GM21786 (cell line): ENCODE results near the gene APOA1.
"Not testable (repeated sequence)": the region's sequence is repeated elsewhere in the genome, so short reads cannot be mapped to it uniquely, and the experiment has no call there.

Experiments used
- ATAC-seq: cut with Tn5 transposase; IDR thresholded peaks from one replicate; pipeline ENCODE4 v1.9.1; 2021; ENCODE audit not compliant: unreplicated experiment

Gene APOA1

GRCh38 chr11:116835042-116835772, 2.2 kb downstream of the APOA1 start:
- ATAC-seq = peak; percentile 6

GRCh38 chr11:116834535-116835041, 2.8 kb downstream of the APOA1 start:
- not testable (repeated sequence) for ATAC-seq

GRCh38 chr11:116833816-116834534, 3.4 kb downstream of the APOA1 start:
- no peak for ATAC-seq

- no peak for ATAC-seq
Measured at GRCh38 chr11:116833491-116833815, 4.0 kb downstream of the APOA1 start.

- ATAC-seq = no peak
Measured at GRCh38 chr11:116832350-116833290, 4.8 kb downstream of the APOA1 start.

GRCh38 chr11:116831790-116832349, 5.6 kb downstream of the APOA1 start:
- ATAC-seq = no peak

- no peak for ATAC-seq
Measured at GRCh38 chr11:116830184-116830912, 7.1 kb downstream of the APOA1 start.

DNA sequence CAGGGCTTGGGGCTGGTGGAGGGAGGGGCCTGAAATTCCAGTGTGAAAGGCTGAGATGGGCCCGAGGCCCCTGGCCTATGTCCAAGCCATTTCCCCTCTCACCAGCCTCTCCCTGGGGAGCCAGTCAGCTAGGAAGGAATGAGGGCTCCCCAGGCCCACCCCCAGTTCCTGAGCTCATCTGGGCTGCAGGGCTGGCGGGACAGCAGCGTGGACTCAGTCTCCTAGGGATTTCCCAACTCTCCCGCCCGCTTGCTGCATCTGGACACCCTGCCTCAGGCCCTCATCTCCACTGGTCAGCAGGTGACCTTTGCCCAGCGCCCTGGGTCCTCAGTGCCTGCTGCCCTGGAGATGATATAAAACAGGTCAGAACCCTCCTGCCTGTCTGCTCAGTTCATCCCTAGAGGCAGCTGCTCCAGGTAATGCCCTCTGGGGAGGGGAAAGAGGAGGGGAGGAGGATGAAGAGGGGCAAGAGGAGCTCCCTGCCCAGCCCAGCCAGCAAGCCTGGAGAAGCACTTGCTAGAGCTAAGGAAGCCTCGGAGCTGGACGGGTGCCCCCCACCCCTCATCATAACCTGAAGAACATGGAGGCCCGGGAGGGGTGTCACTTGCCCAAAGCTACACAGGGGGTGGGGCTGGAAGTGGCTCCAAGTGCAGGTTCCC, 7.8 kb downstream of the APOA1 start, which contains the start of gene APOC3:
TSS of gene APOC3 (plus strand) at position 383 of the 659 bp plus-strand sequence. CDS start 676 bp downstream, outside the sequence.
- ATAC-seq = no peak

- no peak for ATAC-seq
Measured at GRCh38 chr11:116828632-116829524, 8.5 kb downstream of the APOA1 start.

- no peak for ATAC-seq
Measured at GRCh38 chr11:116827461-116827860, 10.0 kb downstream of the APOA1 start.

DNA sequence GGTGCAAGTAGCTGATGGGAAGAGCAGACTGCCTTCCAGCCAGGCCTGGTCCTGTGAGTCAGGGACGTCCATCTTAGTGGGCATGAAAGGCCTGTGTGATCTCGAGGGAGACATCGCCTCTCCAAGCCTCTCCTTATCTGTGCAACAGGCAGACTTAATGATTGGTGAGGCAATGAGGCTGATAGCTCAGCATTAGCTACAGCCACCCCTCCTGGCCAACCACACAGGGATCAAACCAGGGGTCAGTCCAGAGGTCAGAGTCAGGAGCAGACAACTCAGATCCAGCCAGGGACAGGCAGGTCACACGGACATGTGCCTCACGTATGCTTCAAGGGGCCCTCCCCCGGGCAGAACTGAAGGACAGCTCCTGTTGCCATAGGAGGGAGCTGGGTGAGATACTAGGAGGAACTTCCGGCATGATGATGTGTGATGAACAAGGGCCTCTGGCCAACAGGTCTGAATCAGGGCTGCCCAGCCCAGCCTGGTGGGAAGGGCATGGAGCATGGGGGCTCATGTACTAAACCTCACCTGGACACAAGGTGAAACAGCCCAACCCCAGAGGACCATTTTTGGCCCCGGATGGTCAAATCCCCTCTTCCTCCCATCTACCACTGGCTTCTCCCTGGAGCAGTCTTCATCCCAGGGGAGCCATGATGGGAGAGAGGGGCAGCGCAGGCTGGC, 10.5 kb downstream of the APOA1 start:
- ATAC-seq = no peak

DNA sequence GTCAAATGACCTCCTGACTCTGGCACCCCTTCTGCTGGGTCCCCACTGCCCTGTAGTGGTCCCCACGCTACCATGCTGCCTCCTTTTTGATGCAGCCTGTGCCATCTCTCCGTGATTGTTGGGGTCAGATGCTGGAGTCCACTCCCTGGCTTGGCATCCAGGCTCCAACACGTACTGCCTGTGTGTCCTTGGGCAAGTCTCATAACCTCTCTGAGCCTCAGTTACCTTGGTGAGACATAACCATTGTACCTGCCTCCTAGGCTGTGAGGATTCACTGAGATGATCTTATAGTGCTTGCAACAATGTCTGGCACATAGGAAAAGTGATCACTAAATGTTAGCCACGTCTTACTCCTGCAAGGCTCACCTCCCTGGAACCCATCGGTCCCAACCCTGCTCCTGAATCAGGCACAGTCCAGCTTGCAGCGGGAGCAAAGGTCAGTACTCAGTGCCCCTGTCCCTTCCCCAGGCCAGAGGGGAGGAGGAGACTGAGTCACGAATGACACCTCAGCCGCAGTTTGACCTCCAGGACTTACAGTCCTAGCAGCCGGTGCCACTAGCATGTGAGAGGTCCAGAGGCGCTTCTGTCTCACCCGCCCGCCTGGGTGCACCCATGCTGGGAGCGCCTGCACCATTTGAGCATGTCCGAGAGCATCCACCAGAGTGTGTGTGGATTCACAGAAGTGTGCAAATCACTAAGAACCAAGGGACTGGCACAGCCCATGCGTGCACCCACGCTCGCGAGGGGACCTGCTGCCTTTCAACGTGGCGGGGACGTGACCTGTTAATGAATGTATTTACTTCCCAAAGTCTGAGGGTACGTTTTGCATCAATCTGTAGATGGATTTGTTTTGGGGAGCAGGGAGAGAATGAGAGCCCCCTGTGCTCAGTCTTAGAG, 11.3 kb downstream of the APOA1 start:
- ATAC-seq = no peak

- ATAC-seq = no peak
Measured at GRCh38 chr11:116825434-116825833, 12.0 kb downstream of the APOA1 start.

DNA sequence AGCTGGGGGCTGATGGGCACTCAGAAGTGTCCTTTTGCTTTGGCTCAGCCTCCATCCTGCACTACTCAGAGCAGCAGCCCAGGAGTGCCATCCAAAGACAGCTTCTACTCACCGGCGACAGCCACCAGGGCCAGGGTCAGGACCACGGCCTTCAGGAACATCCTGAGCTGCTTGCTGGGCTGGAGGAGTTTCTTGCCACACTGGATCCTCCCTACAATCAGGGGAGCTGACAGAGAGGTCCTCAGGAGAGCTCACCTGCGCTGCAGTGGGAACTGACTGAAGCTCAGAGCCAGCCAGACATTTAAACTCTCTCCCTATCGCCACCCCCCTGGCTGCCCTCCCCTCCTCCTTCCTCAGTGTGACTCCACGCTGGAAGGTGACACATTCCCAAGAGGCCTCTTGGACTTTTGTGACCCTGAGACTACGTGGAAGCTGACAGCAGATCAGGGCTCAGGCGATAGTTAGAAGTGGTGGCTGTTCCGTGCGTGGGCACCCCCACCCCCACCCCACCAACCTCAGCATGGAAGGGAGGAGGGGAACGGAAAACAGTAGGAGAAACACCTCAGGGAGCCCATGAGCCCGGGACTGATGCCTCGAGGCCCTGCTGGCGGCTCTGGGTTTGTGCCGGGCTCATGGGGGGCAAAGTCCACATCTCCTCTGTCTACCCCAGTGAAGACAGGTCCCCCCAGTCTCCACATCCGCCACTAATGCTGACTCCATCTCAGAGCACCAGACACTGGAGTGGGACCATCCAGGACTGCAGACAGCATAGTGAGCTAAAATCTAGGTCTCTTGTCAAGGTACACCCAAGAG, 14.2 kb downstream of the APOA1 start, which contains the start of gene APOA4:
TSS of gene APOA4 (minus strand) at position 274 of the 813 bp plus-strand sequence. CDS start at position 161, 113 bp downstream.
- no peak for ATAC-seq

- ATAC-seq = no peak
Measured at GRCh38 chr11:116822575-116822974, 14.8 kb downstream of the APOA1 start.
